SK-N-SH treated with all-trans-retinoic acid at 6 μM for 48 hours (cell line): ENCODE measurements around the gene CLDN24.

Experiments
- ATAC-seq: fragments of 200-7000 bp; cut with Tn5 transposase; 3 replicates; pipeline ENCODE4 v1.9.1; 2020; ENCODE audit warnings: mild to moderate bottlenecking, moderate library complexity
- ARNTL ChIP-seq: fragments of 450-650 bp; formaldehyde crosslinking; IDR thresholded peaks from 2 replicates; pipeline ENCODE4 v1.5.0; 2020; ENCODE audit warnings: low read depth, mild to moderate bottlenecking, moderate library complexity, borderline replicate concordance
- BACH2 ChIP-seq: fragments of 250-450 bp; sonication (Bioruptor Pico); IDR thresholded peaks from 2 replicates; pipeline ENCODE4 v1.9.0; 2021; ENCODE audit warnings: mild to moderate bottlenecking, borderline replicate concordance
- CREB5 ChIP-seq: fragments of 250-450 bp; sonication (Bioruptor Pico); IDR thresholded peaks from 2 replicates; pipeline ENCODE4 v1.5.1; 2020; ENCODE audit warnings: low read depth, mild to moderate bottlenecking, moderate library complexity
- CSRNP3 ChIP-seq: fragments of 250-450 bp; sonication (Bioruptor Pico); IDR thresholded peaks from 2 replicates; pipeline ENCODE4 v1.5.1; 2021; ENCODE audit warnings: mild to moderate bottlenecking, moderate library complexity
- ESRRG ChIP-seq: fragments of 250-450 bp; sonication (Bioruptor Pico); IDR thresholded peaks from 2 replicates; pipeline ENCODE4 v1.6.1; 2021; ENCODE audit warnings: mild to moderate bottlenecking
- GLIS3 ChIP-seq: fragments of 250-450 bp; sonication (Bioruptor Pico); IDR thresholded peaks from 2 replicates; pipeline ENCODE4 v1.5.0; 2020; ENCODE audit warnings: mild to moderate bottlenecking, moderate library complexity
- ISL1 ChIP-seq: fragments of 250-450 bp; sonication (Bioruptor Pico); IDR thresholded peaks from 2 replicates; pipeline ENCODE4 v2.1.2; 2022; ENCODE audit warnings: mild to moderate bottlenecking, moderate library complexity
- OSR1 ChIP-seq: fragments of 250-450 bp; sonication (Bioruptor Pico); IDR thresholded peaks from 2 replicates; pipeline ENCODE4 v1.8.0; 2022; ENCODE audit warnings: moderate library complexity, mild to moderate bottlenecking, inconsistent platforms
- PATZ1 ChIP-seq: fragments of 250-450 bp; sonication (Bioruptor Pico); IDR thresholded peaks from 2 replicates; pipeline ENCODE4 v1.8.0; 2020; ENCODE audit warnings: mild to moderate bottlenecking, moderate library complexity, borderline replicate concordance
- POU6F1 ChIP-seq: fragments of 250-450 bp; sonication (Bioruptor Pico); IDR thresholded peaks from 2 replicates; pipeline ENCODE4 v1.8.0; 2021; ENCODE audit warnings: low read depth, mild to moderate bottlenecking, moderate library complexity, borderline replicate concordance
- PPARA ChIP-seq: fragments of 250-450 bp; sonication (Bioruptor Pico); IDR thresholded peaks from 2 replicates; pipeline ENCODE4 v1.5.0; 2020; ENCODE audit warnings: mild to moderate bottlenecking, borderline replicate concordance
- RARB ChIP-seq: fragments of 250-450 bp; sonication (Bioruptor Pico); IDR thresholded peaks from 2 replicates; pipeline ENCODE4 v1.8.0; 2021; ENCODE audit warnings: mild to moderate bottlenecking, moderate library complexity
- SNAI2 ChIP-seq: fragments of 250-450 bp; sonication (Bioruptor Pico); IDR thresholded peaks from 2 replicates; pipeline ENCODE4 v1.5.0; 2020; ENCODE audit warnings: mild to moderate bottlenecking, moderate library complexity
- TOX ChIP-seq: fragments of 250-450 bp; sonication (Bioruptor Pico); IDR thresholded peaks from 2 replicates; pipeline ENCODE4 v1.8.0; 2021; ENCODE audit warnings: mild to moderate bottlenecking, moderate library complexity, borderline replicate concordance
- TSHZ2 ChIP-seq: fragments of 250-450 bp; sonication (Bioruptor Pico); IDR thresholded peaks from 2 replicates; pipeline ENCODE4 v1.5.0; 2020; ENCODE audit warnings: mild to moderate bottlenecking, moderate library complexity
- ZC3H10 ChIP-seq: fragments of 250-450 bp; sonication (Bioruptor Pico); IDR thresholded peaks from 2 replicates; pipeline ENCODE4 v1.5.1; 2021; ENCODE audit warnings: mild to moderate bottlenecking, moderate library complexity
- ZFP3 ChIP-seq: fragments of 250-450 bp; sonication (Bioruptor Pico); IDR thresholded peaks from 2 replicates; pipeline ENCODE4 v1.5.0; 2020; ENCODE audit warnings: mild to moderate bottlenecking, moderate library complexity
- ZNF565 ChIP-seq: fragments of 450-650 bp; formaldehyde crosslinking; conservative IDR thresholded peaks from 2 replicates; pipeline ENCODE4 v1.5.0; 2020; ENCODE audit warnings: low read depth, mild to moderate bottlenecking, moderate library complexity
- ZNF70 ChIP-seq: fragments of 450-650 bp; formaldehyde crosslinking; IDR thresholded peaks from 2 replicates; pipeline ENCODE4 v1.5.0; 2020; ENCODE audit warnings: mild to moderate bottlenecking, moderate library complexity
- ZNF8 ChIP-seq: fragments of 450-650 bp; formaldehyde crosslinking; IDR thresholded peaks from 2 replicates; pipeline ENCODE4 v1.5.0; 2020; ENCODE audit warnings: mild to moderate bottlenecking, moderate library complexity

CLDN24 gene

DNA sequence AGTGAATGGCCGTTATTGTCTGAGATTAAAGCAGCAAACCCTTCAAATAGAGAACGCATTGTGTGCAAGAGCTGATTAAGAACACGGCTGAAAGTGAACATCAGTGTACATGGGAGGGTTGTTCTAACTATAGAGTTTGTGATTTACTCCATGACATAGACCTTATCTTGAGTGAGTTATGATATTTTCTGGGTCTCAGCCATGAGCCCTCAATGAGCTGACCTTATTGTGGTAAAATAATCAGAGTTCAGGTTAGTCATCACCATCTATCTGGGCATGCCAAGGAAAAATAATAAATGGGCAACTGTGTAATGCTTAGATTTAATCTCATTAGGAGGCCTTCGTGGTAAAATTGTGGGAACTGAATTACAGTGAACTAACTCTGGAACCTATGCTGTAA lies 33.2 kb upstream of the CLDN24 start (continued):
- TF ChIP-seq POU6F1 (CRISPR knock-in tag) (0 out of 2 replicates have a peak, but pooled peaks have one; percentile 8), ARNTL (CRISPR knock-in tag) (no peak), ZNF70 (no peak), RARB (peak; percentile 47; the same call in 1 of the 2 replicates), ZNF8 (CRISPR knock-in tag) (no peak), CSRNP3 (CRISPR knock-in tag) (no peak), ZC3H10 (CRISPR knock-in tag) (peak; percentile 98), ZFP3 (CRISPR knock-in tag) (no peak), BACH2 (CRISPR knock-in tag) (no peak), PPARA (CRISPR knock-in tag) (no peak), GLIS3 (CRISPR knock-in tag) (no peak), ISL1 (CRISPR knock-in tag) (peak; percentile 96), PATZ1 (peak; percentile 91), ESRRG (CRISPR knock-in tag) (no peak)
- TF ChIP-seq, all 23 proteins: peak for 8

DNA sequence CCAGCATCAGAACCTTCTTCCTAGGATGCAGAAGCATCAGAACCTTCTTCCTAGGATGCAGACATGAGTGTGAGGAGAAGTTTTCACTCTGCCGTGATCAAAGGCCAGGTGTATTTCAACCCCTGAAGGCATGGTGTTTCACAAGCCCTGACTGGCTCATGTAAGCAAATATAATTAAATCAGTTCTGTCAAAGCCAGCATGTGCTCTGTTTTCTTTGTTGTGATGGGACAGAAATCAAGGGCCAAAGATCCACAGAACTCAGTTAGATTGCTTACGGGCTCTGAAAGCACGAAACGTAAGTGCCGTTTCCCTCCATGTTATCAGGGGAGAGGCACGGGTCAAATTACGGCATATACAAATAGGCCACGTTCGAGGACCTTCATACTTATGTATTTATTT lies 32.0 kb upstream of the CLDN24 start:
- no peak for TF ChIP-seq SNAI2 (CRISPR knock-in tag)
- TF ChIP-seq ARNTL (CRISPR knock-in tag): no peak
- TF ChIP-seq ISL1 (CRISPR knock-in tag): no peak
- no peak for TF ChIP-seq BACH2 (CRISPR knock-in tag)
- TF ChIP-seq TOX (CRISPR knock-in tag): no peak
- TF ChIP-seq PPARA (CRISPR knock-in tag): no peak

DNA sequence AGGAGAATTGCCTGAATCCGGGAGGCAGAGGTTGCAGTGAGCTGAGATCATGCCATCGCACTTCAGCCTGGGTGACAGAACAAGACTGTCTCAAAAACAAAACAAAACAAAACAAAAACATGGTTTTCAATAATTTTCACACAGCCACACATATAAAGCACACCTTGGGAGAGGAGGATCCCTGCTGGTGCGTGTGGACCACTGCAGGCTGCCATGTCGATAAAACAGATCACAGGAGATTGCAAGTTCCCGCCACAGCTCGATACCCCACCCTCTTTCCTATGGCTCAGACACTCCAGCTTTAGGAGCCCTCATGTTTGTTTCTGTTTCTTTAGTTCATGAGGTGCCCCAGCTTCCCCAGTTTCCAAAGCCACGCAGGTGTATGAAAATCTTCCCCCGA lies 31.3 kb upstream of the CLDN24 start:
- TF ChIP-seq CREB5 (CRISPR knock-in tag) (no peak), SNAI2 (CRISPR knock-in tag) (no peak), GLIS3 (CRISPR knock-in tag) (no peak), ARNTL (CRISPR knock-in tag) (no peak), TOX (CRISPR knock-in tag) (no peak), BACH2 (CRISPR knock-in tag) (no peak), ESRRG (CRISPR knock-in tag) (no peak), OSR1 (CRISPR knock-in tag) (no peak), TSHZ2 (CRISPR knock-in tag) (no peak), POU6F1 (CRISPR knock-in tag) (no peak), PPARA (CRISPR knock-in tag) (no peak), ZNF565 (no peak)
- TF ChIP-seq, all 23 proteins: peak for 0
- ATAC-seq: no peak

More for the DNA sequence above, 32.0 kb upstream of the CLDN24 start:
- no peak for ATAC-seq
